Aorta (tissue), 5 donors: ENCODE data around the gene SLC6A9. TPM values are rescaled to one million over a fixed set of nuclear protein-coding genes. Genes with fewer than 3 reads are reported as not detected.

Experiments used
- ATAC-seq: fragments of 200-7000 bp; cut with Tn5 transposase; one replicate; pipeline ENCODE4 v1.9.1; 2022; ENCODE audit warnings: moderate library complexity; ENCODE audit not compliant: low FRiP score
- DNase-seq, 2 donors: peaks; one replicate each; pipeline ENCODE4 v3.0.0-alpha.2; 2020
- H3K27ac ChIP-seq, 2 donors: one replicate each; pipeline ENCODE4 v1.5.1; 2013; ENCODE audit warnings: low read length in 2 of 2, mild to moderate bottlenecking in 2 of 2, moderate library complexity in 2 of 2, control low read depth in 1 of 2, inconsistent platforms in 1 of 2, low read depth in 1 of 2
- H3K27me3 ChIP-seq, 2 donors: one replicate each; pipeline ENCODE4 v1.6.1; 2013; ENCODE audit warnings: control low read depth in 1 of 2, low read length in 1 of 2, mild to moderate bottlenecking in 1 of 2, moderate library complexity in 1 of 2; ENCODE audit not compliant: insufficient read depth in 2 of 2, control insufficient read depth in 1 of 2
- H3K36me3 ChIP-seq, 2 donors: one replicate each; pipeline ENCODE4 v1.6.1; 2013; ENCODE audit warnings: control low read depth in 1 of 2, low read length in 1 of 2, mild to moderate bottlenecking in 1 of 2; ENCODE audit not compliant: insufficient read depth in 2 of 2, control insufficient read depth in 1 of 2
- H3K4me1 ChIP-seq, 2 donors: one replicate each; pipeline ENCODE4 v1.6.1; 2013; ENCODE audit warnings: low read length in 2 of 2, control low read depth in 1 of 2, mild to moderate bottlenecking in 1 of 2, moderate library complexity in 1 of 2; ENCODE audit not compliant: insufficient read depth in 2 of 2, control insufficient read depth in 1 of 2
- H3K4me3 ChIP-seq, 2 donors: one replicate each; pipeline ENCODE4 v1.5.1; 2013; ENCODE audit warnings: low read length in 2 of 2, control low read depth in 1 of 2, mild to moderate bottlenecking in 1 of 2
- H3K9me3 ChIP-seq: one replicate; pipeline ENCODE4 v1.6.1; 2013; ENCODE audit warnings: mild to moderate bottlenecking, low read length; ENCODE audit not compliant: control insufficient read depth
- WGBS, 2 donors: extraction: QIAGEN DNeasy Blood & Tissue Kit; methylation state at CpG; one replicate each; pipeline ENCODE4 v1.1.7; 2013; 5-methylcytosine and 5-hydroxymethylcytosine counted together
- intact Hi-C, 2 donors: fragments of 100-400 bp; cut with DNase I; formaldehyde crosslinking; loops; one replicate each; pipeline versions ENCODE4 v1.14.2 to v1.15.0; 2022
- polyA plus RNA-seq, 2 donors: library from polyadenylated mRNA; stranded (reverse); fragments of 200-250 nt; gene quantifications; one replicate each; pipeline ENCODE4 v1.2.3, GENCODE V29; 2013
- total RNA-seq, 2 donors: library from RNA; stranded (reverse); fragmentation: NEBNext Ultra II Directional; extraction: Animal tissue kit (Norgen Biotek cat#: 25700); gene quantifications; one replicate each; pipeline ENCODE4 v1.2.1, GENCODE V29; 2021
- donor health status: healthy with polysubstance abuse.
- donor health status: Bipolar disorder and iron deficiency.
- donor health status: DM: no; HTN: no; CAD: no.
- donor health status: DM: no; HTN: no; CAD: no.
- donor health status: DM: yes; HTN: yes; CAD: no.

The SLC6A9 gene
- total and polyA plus RNA-seq, 4 donors, result 1.3 to 18.9 (median 6.5) TPM

DNA sequence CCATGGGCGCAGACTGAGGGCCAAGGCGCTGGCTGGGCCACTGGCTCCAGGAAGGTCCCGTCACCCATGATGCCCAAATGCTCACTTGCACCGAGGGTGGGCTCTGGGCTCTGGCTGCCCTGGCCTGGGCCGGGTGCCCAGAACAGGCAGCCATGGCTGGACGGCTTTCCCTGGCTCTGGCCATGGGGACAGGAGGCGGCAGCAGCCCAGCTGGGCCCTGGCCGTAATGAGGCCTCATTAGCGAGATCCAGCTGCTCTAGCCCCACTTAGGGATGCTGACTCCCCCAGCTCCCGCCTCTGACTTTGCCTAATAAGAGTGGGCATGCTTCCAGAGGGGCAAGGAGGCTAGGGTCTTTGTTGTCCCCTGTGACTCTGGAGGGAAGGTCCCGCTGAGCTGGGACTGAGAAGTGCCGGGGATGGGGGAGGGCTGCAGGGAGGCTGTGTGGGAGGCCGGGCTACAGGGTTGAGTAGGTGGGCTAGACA is 11.8 kb downstream of the SLC6A9 start:
- intact Hi-C loops, result loop anchor here in 1 of 2 donors (10.0 kb wide), 1 partner anchor 205 kb away; no protein-coding TSS in a partner anchor
- H3K27ac ChIP-seq, result no peak overlapping the region
- H3K27me3 ChIP-seq, result no peaks in the 10 kb centered on the region
- no peak overlapping the region for H3K4me3 ChIP-seq
- no peak for ATAC-seq
- H3K36me3 ChIP-seq, result peaks cover 0 to 1% of the 10 kb centered on the region in 2 donors
- H3K9me3 ChIP-seq, result no peaks in the 10 kb centered on the region
- no peak for DNase-seq
- 34 to 38% methylated on average over 13 of the region's 13 CpGs for WGBS, 2 donors
- no peaks in the 10 kb centered on the region for H3K4me1 ChIP-seq

- intact Hi-C loops, result loop anchor here in 1 of 2 donors (10.0 kb wide), 1 partner anchor 208 kb away; no protein-coding TSS in a partner anchor
- H3K27me3 ChIP-seq, result no peaks in the 10 kb centered on the region
- H3K9me3 ChIP-seq, result no peaks in the 10 kb centered on the region
- H3K4me1 ChIP-seq, result no peaks in the 10 kb centered on the region
- DNase-seq, result no peak
- no peak overlapping the region for H3K27ac ChIP-seq
- ATAC-seq, result no peak
- 93 to 94% methylated on average over 19 to 20 of the region's 20 CpGs for WGBS, 2 donors
- no peak overlapping the region for H3K4me3 ChIP-seq
- no peaks in the 10 kb centered on the region for H3K36me3 ChIP-seq
Observed at GRCh38 chr1:44016890-44017400, 14.3 kb downstream of the SLC6A9 start.

DNA sequence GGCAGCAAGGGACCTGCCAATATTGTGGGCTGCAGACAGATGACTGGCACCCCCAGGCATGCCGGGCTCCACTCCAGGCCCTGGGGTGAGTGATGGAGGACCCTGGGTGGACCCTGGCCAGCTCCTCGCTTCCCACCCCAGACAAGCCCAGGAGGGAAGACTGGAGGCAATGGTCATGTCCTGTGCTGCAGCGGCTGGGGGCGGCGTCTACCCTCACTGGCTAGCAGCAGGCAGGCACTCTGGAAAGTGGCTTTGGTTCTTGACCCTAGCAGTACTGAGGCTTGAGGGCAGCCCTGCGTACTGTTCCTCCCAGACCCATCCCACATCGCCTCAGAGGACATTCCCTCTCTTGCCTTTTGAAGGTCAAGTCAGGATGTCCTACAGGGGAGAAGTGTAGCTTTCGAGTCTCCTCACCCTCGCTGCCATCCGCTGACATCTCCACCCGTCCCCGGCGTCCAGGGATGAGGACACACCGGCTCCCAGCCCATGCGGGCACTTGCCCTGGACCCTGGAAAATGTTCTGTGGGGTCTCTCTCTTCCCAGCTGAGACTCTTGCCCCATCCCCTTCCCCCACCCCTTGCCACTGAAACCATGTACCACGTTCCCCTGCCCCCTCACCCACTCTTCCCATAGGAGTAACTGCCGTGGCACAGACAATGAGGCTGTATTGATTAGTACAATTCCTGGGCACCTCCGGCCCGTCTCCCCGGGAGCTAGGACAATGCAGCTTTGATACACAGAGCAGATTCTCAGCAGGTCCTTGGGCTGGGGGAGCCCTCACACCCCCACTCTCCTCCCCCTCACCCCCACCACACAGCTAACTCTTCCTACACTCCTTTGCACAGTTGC is 15.0 kb downstream of the SLC6A9 start:
- no peak for DNase-seq
- H3K4me1 ChIP-seq, result no peaks in the 10 kb centered on the region
- H3K27me3 ChIP-seq, result no peaks in the 10 kb centered on the region
- no peaks in the 10 kb centered on the region for H3K36me3 ChIP-seq
- H3K9me3 ChIP-seq, result no peaks in the 10 kb centered on the region
- no peak overlapping the region for H3K4me3 ChIP-seq
- WGBS, 2 donors, result 57 to 60% methylated on average over 20 of the region's 20 CpGs
- ATAC-seq, result no peak
- H3K27ac ChIP-seq, result no peak overlapping the region
- intact Hi-C loops, result loop anchor here in 1 of 2 donors (10.0 kb wide), 1 partner anchor 209 kb away; no protein-coding TSS in a partner anchor

DNA sequence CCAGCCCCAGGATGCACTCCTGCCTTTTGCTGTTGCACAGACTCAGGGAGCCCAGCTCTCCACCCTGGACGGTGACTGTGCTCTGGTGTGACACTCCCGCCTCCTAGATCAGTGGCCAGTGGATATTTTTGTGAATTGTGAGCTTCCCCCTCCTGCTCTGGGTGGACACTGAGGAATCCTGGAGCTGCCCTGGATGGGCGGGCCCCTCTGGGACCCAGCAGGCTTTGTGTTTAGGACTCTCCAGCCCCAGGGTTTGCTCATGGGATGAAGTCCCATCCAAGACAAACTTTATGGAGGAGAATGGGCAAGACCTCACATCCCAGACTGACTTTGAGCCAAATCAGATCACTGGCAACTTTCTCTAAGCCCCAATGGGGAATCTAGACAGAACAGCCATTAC is 16.1 kb downstream of the SLC6A9 start:
- no peaks in the 10 kb centered on the region for H3K27me3 ChIP-seq
- H3K36me3 ChIP-seq, result no peaks in the 10 kb centered on the region
- ATAC-seq (peak; percentile 66), DNase-seq (peak; percentile 76 to 80)
- peak overlapping the region in 1 of 2 donors; percentile 8 for H3K27ac ChIP-seq
- H3K4me1 ChIP-seq, result no peaks in the 10 kb centered on the region
- H3K9me3 ChIP-seq, result no peaks in the 10 kb centered on the region
- WGBS, 2 donors, result 2 to 6% methylated on average over 3 of the region's 3 CpGs
- intact Hi-C loops, result loop anchor here in 1 of 2 donors (10.0 kb wide), 1 partner anchor 210 kb away; no protein-coding TSS in a partner anchor
- H3K4me3 ChIP-seq, result no peak overlapping the region

DNA sequence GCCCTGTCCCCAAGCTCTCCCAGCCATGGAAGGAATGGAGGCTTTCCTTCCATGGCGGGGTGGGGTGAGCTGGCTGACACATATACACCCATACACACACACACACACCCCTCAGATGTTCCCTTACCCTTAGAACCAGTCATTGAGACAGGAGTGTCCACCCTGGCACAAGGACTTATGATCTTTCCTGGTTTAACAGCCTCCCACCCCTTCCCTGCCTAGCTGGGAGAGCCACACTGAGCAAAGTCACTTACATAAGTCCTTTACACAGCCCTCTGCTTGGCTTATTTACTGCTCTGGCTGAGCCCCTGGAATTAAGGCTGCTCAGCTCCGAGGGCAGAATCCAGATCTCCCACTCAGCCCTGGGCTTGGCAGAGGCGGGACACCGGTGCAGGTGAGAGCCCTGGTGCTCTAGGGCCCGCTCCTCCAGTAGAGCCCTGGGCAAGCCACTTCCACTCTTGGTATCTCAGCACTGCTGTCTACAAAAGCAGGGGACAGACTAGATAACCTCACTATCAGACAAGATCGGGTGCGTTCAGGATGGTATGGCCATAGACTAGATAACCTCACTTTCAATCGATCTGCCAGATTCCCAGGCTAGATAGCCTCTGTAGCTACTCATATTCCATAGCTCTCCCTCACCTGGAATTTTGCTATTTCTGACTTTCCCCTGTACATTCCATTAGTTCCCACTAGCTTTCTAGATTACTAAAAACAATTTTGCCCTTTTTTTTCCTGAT is 16.7 kb downstream of the SLC6A9 start:
- Histone ChIP-seq H3K4me1 (no peaks in the 10 kb centered on the region), H3K27me3 (no peaks in the 10 kb centered on the region), H3K9me3 (no peaks in the 10 kb centered on the region), H3K27ac (no peak overlapping the region), H3K4me3 (no peak overlapping the region), H3K36me3 (no peaks in the 10 kb centered on the region)
- peak; percentile 2 for ATAC-seq
- 34 to 36% methylated on average over 8 of the region's 8 CpGs for WGBS, 2 donors
- DNase-seq, result no peak
- intact Hi-C loops, result loop anchor here in 1 of 2 donors (10.0 kb wide), 1 partner anchor 210 kb away; no protein-coding TSS in a partner anchor

DNA sequence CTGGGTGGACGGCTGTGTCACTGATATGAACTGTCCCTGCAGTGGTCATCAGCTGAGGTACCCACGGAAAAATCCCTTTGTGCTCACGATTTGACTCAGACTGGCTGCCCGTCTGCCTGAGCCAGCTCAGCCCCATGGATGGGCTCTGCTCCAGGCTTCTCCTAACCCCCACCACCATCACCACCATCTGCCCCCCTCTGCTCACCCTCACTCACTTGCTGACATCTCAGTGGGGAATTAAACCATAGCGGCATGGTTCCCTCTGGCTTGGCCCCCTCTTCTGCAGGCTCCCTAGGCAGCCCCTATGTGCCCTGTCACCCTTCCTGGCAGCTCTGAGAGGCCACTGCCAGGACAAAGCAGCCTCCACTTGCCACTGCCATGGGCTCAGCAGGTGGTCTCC is 17.3 kb downstream of the SLC6A9 start:
- DNase-seq (no peak), ATAC-seq (no peak)
- Histone ChIP-seq H3K27me3 (no peaks in the 10 kb centered on the region), H3K4me3 (no peak overlapping the region), H3K4me1 (no peaks in the 10 kb centered on the region), H3K36me3 (no peaks in the 10 kb centered on the region), H3K9me3 (no peaks in the 10 kb centered on the region), H3K27ac (no peak overlapping the region)
- intact Hi-C loops, result loop anchor here in 1 of 2 donors (10.0 kb wide), 1 partner anchor 211 kb away; no protein-coding TSS in a partner anchor
- 9 to 11% methylated on average over 5 of the region's 5 CpGs for WGBS, 2 donors

DNA sequence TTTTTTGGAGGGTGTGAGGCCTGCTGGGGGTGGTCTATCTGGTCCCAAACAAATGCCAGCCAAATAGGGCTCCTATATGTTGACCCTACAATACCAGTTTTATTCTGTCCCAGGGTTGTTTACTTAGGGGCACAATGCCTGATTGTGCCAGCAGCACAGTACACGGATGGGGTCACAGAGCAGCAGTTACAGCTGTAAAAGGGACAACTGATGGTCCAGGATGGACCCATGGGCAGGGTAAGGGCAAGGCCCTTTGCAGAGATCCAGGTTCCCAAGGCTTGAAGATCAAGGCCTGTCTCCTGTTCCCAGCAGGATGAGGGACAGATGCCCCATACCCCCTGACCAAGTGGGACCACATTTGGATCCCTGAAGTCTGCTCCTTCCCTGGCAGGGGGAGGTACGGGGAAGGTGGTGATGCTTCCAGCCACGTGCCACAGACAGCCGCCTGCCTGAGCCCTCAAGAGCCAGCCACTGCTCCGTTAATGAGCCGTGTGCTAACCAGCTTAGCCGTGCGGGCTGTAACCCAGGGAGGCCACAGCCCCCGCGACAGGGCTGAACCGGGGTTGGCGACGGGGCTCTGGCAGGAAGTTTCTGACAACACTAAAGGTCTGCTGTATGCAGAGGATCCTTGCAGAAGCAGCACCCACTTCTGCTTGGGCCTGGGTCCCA is 18.2 kb downstream of the SLC6A9 start:
- Histone ChIP-seq H3K27me3 (no peaks in the 10 kb centered on the region), H3K9me3 (no peaks in the 10 kb centered on the region), H3K27ac (no peak overlapping the region), H3K4me1 (no peaks in the 10 kb centered on the region), H3K36me3 (no peaks in the 10 kb centered on the region), H3K4me3 (no peak overlapping the region)
- WGBS, 2 donors, result 29 to 39% methylated on average over 13 of the region's 13 CpGs
- DNase-seq, result no peak
- no peak for ATAC-seq
- intact Hi-C loops, result loop anchor here in 1 of 2 donors (10.0 kb wide), 1 partner anchor 212 kb away; no protein-coding TSS in a partner anchor

GRCh38 chr1:44012404-44012803 is 18.9 kb downstream of the SLC6A9 start:
- ATAC-seq (no peak), DNase-seq (no peak)
- Histone ChIP-seq H3K27me3 (no peaks in the 10 kb centered on the region), H3K4me3 (no peak overlapping the region), H3K27ac (no peak overlapping the region), H3K36me3 (no peaks in the 10 kb centered on the region), H3K4me1 (no peaks in the 10 kb centered on the region), H3K9me3 (no peaks in the 10 kb centered on the region)
- 50 to 53% methylated on average over 2 of the region's 2 CpGs for WGBS, 2 donors
- intact Hi-C loops, result loop anchor here in 1 of 2 donors (10.0 kb wide), 1 partner anchor 212 kb away; no protein-coding TSS in a partner anchor
